Vagina (tissue), 2 donors: Measurements from ENCODE around the gene LENG8. TPM values are rescaled to one million over a fixed set of nuclear protein-coding genes. Genes with fewer than 3 reads are reported as not detected.

Experiments used
- DNase-seq, 2 donors: peaks; one replicate each; pipeline ENCODE4 v3.0.0-alpha.2; 2017; ENCODE audit errors: extremely low spot score in 2 of 2
- H3K27ac ChIP-seq: fragments of 200-600 bp; sonication (generic); one replicate; pipeline ENCODE4 v1.5.1; 2019
- H3K27me3 ChIP-seq: fragments of 200-600 bp; sonication (generic); one replicate; pipeline ENCODE4 v1.5.1; 2019
- H3K36me3 ChIP-seq, 2 donors: fragments of 200-600 bp; sonication (generic); one replicate each; pipeline ENCODE4 v1.5.1; 2017 to 2019
- H3K4me1 ChIP-seq: fragments of 200-600 bp; sonication (generic); one replicate; pipeline ENCODE4 v1.5.1; 2019
- H3K4me3 ChIP-seq, 2 donors: fragments of 200-600 bp; sonication (generic); 1 replicate in 1 of 2; 2 replicates in 1 of 2; pipeline ENCODE4 v1.5.1; 2016 to 2019
- H3K9me3 ChIP-seq: fragments of 200-600 bp; sonication (generic); one replicate; pipeline ENCODE4 v1.5.1; 2019
- CTCF ChIP-seq, 3 experiments: fragments of 450-650 bp in 2 of 3; fragments of 200-600 bp in 1 of 3; sonication (generic) in 1 of 3; IDR thresholded peaks; one replicate each; pipeline ENCODE4 v1.5.1; 2017 to 2019; ENCODE audit warnings: antibody characterized with exemption in 3 of 3, mild to moderate bottlenecking in 2 of 3, moderate library complexity in 2 of 3
- POLR2A ChIP-seq, 2 donors: fragments of 450-650 bp; IDR thresholded peaks; one replicate each; pipeline ENCODE4 v1.6.1; 2017; ENCODE audit warnings: antibody characterized with exemption in 2 of 2, mild to moderate bottlenecking in 2 of 2, moderate library complexity in 2 of 2
- POLR2AphosphoS5 ChIP-seq, 2 donors: sonication (generic); formaldehyde crosslinking; IDR thresholded peaks; one replicate each; pipeline ENCODE4 v1.9.0; 2017; ENCODE audit warnings: antibody characterized with exemption in 2 of 2, mild to moderate bottlenecking in 2 of 2, low read depth in 1 of 2; ENCODE audit not compliant: insufficient read depth in 1 of 2
- intact Hi-C: fragments of 100-400 bp; cut with DNase I; formaldehyde crosslinking; loops from one replicate; pipeline ENCODE4 v1.15.1; 2023
- total RNA-seq: library from RNA; depleted of rRNA; stranded (reverse); fragments of >200 nt; gene quantifications from one replicate; pipeline ENCODE4 v1.2.3, GENCODE V29; 2016

LENG8 gene
- total RNA-seq, 1 donor from 2014 or later: 129 TPM

- H3K4me1 ChIP-seq: peaks cover 29% of the 10 kb centered on the region
- H3K27ac ChIP-seq: no peak overlapping the region
- intact Hi-C loops: no loop called here
- H3K9me3 ChIP-seq: no peaks in the 10 kb centered on the region
- DNase-seq: no peak
- no peaks in the 10 kb centered on the region for H3K27me3 ChIP-seq
- peaks cover 0 to 76% of the 10 kb centered on the region in 2 donors for H3K36me3 ChIP-seq
- TF ChIP-seq CTCF (IDR thresholded peaks at IDR 0.05) (no peak), POLR2A (IDR thresholded peaks at IDR 0.05) (no peak), POLR2AphosphoS5 (IDR thresholded peaks at IDR 0.05; ENCODE audit: insufficient read depth in 1 of 2, low read depth in 1 of 2) (no peak)
- no peak overlapping the region for H3K4me3 ChIP-seq
Measured at GRCh38 chr19:54459282-54460229, 10.6 kb downstream of the LENG8 start.

GRCh38 chr19:54460230-54461005 is 11.4 kb downstream of the LENG8 start:
- Histone ChIP-seq H3K4me3 (no peak overlapping the region), H3K9me3 (no peaks in the 10 kb centered on the region), H3K4me1 (peaks cover 32% of the 10 kb centered on the region), H3K36me3 (peaks cover 0 to 67% of the 10 kb centered on the region in 2 donors), H3K27me3 (no peaks in the 10 kb centered on the region), H3K27ac (no peak overlapping the region)
- TF ChIP-seq POLR2A (IDR thresholded peaks at IDR 0.05) (no peak), POLR2AphosphoS5 (IDR thresholded peaks at IDR 0.05; ENCODE audit: insufficient read depth in 1 of 2, low read depth in 1 of 2) (no peak), CTCF (IDR thresholded peaks at IDR 0.05) (no peak)
- intact Hi-C loops: no loop called here
- DNase-seq: no peak

GRCh38 chr19:54461210-54461609 is 12.2 kb downstream of the LENG8 start:
- intact Hi-C loops: no loop called here
- Histone ChIP-seq H3K27ac (no peak overlapping the region), H3K4me1 (peaks cover 32% of the 10 kb centered on the region), H3K27me3 (no peaks in the 10 kb centered on the region), H3K9me3 (no peaks in the 10 kb centered on the region), H3K36me3 (peaks cover 0 to 59% of the 10 kb centered on the region in 2 donors), H3K4me3 (no peak overlapping the region)
- TF ChIP-seq CTCF (IDR thresholded peaks at IDR 0.05) (no peak), POLR2AphosphoS5 (IDR thresholded peaks at IDR 0.05; ENCODE audit: insufficient read depth in 1 of 2, low read depth in 1 of 2) (no peak), POLR2A (IDR thresholded peaks at IDR 0.05) (no peak)
- DNase-seq: no peak

GRCh38 chr19:54461613-54462012 is 12.6 kb downstream of the LENG8 start:
- H3K27me3 ChIP-seq: no peaks in the 10 kb centered on the region
- TF ChIP-seq POLR2AphosphoS5 (IDR thresholded peaks at IDR 0.05; ENCODE audit: insufficient read depth in 1 of 2, low read depth in 1 of 2) (no peak), POLR2A (IDR thresholded peaks at IDR 0.05) (no peak), CTCF (IDR thresholded peaks at IDR 0.05) (no peak)
- H3K27ac ChIP-seq: no peak overlapping the region
- no peak overlapping the region for H3K4me3 ChIP-seq
- intact Hi-C loops: no loop called here
- DNase-seq: no peak
- no peaks in the 10 kb centered on the region for H3K9me3 ChIP-seq
- H3K36me3 ChIP-seq: peaks cover 0 to 55% of the 10 kb centered on the region in 2 donors
- peaks cover 32% of the 10 kb centered on the region for H3K4me1 ChIP-seq
